ENCODE measurements around the gene TADA2A.

- no peak for TF ChIP-seq EZH2 (IDR thresholded peaks at IDR 0.05)
- TF ChIP-seq POLR2AphosphoS5 (IDR thresholded peaks at IDR 0.05; ENCODE audit: borderline replicate concordance, low read depth, low read length): no peak
Measured at GRCh38 chr17:37488009-37488604, 81.4 kb downstream of the TADA2A start.
